Karpas-422 (cell line): Measurements from ENCODE around the gene HAPLN2. TPM values are rescaled to one million over a fixed set of nuclear protein-coding genes. Genes with fewer than 3 reads are reported as not detected.

Source experiments
- DNase-seq: peaks from one replicate; pipeline ENCODE4 v3.0.0-alpha.2; 2015
- H2AFZ ChIP-seq: fragments of 200-600 bp; sonication (generic); 2 replicates; pipeline ENCODE4 v1.6.1; 2014; ENCODE audit warnings: antibody characterized with exemption, low read length, mixed read lengths
- H3K27ac ChIP-seq: fragments of 200-600 bp; sonication (generic); 2 replicates; pipeline ENCODE4 v1.5.1; 2014; ENCODE audit warnings: mild to moderate bottlenecking, low read length, moderate library complexity
- H3K27me3 ChIP-seq: fragments of 200-600 bp; sonication (generic); 2 replicates; pipeline ENCODE4 v1.6.1; 2014; ENCODE audit warnings: low read length, mixed read lengths
- H3K36me3 ChIP-seq: fragments of 200-600 bp; sonication (generic); 2 replicates; pipeline ENCODE4 v1.6.1; 2014; ENCODE audit warnings: low read length, mixed read lengths; ENCODE audit not compliant: insufficient read depth
- H3K4me1 ChIP-seq: fragments of 200-600 bp; sonication (generic); 2 replicates; pipeline ENCODE4 v1.6.1; 2014; ENCODE audit warnings: mild to moderate bottlenecking, low read length, mixed read lengths
- H3K4me2 ChIP-seq: fragments of 200-600 bp; sonication (generic); 2 replicates; pipeline ENCODE4 v1.6.1; 2014; ENCODE audit warnings: low read length, low read depth, mild to moderate bottlenecking; ENCODE audit not compliant: poor library complexity, severe bottlenecking
- H3K4me3 ChIP-seq: fragments of 200-600 bp; sonication (generic); 2 replicates; pipeline ENCODE4 v1.5.1; 2014; ENCODE audit warnings: mild to moderate bottlenecking, antibody characterized with exemption, low read length, mixed read lengths
- H3K79me2 ChIP-seq: fragments of 200-600 bp; sonication (generic); 2 replicates; pipeline ENCODE4 v1.6.1; 2014; ENCODE audit warnings: mild to moderate bottlenecking, low read length, mixed read lengths
- H3K9ac ChIP-seq: fragments of 200-600 bp; sonication (generic); 2 replicates; pipeline ENCODE4 v1.6.0; 2014; ENCODE audit warnings: low read length
- H3K9me2 ChIP-seq: fragments of 200-600 bp; sonication (generic), shearing (Covaris generic); replicated peaks from 2 replicates; pipeline ENCODE4 v1.6.0; 2014; ENCODE audit warnings: mild to moderate bottlenecking, low read length, moderate library complexity; ENCODE audit not compliant: insufficient read depth
- H3K9me3 ChIP-seq: fragments of 300-700, 200-600 bp; sonication (generic); 2 replicates; pipeline ENCODE4 v1.6.1; 2014; ENCODE audit warnings: low read length, mixed read lengths
- H4K20me1 ChIP-seq: fragments of 200-600 bp; sonication (generic); 2 replicates; pipeline ENCODE4 v1.6.1; 2014; ENCODE audit warnings: mild to moderate bottlenecking, antibody characterized with exemption, low read length, low read depth; ENCODE audit not compliant: insufficient read depth
- total RNA-seq: library from RNA; depleted of rRNA; stranded (reverse); fragments of >200 nt; shearing (Covaris generic); gene quantifications from 2 replicates; pipeline ENCODE4 v1.2.3, GENCODE V29; 2014; ENCODE audit warnings: low replicate concordance; rRNA removed

HAPLN2 gene
- 0.47 TPM in 1 of 2 replicates, not detected in the other for total RNA-seq

- Histone ChIP-seq H2AFZ (no peak within 1 kb of the TSS), H3K4me3 (no peak within 1 kb of the TSS), H3K4me1 (peaks cover 8% of the 10 kb centered on the region), H3K36me3 (no peaks in the 10 kb centered on the region), H3K9ac (no peak within 1 kb of the TSS), H3K4me2 (no peak within 1 kb of the TSS), H3K27ac (no peak within 1 kb of the TSS), H3K27me3 (no peaks in the 10 kb centered on the region), H3K9me3 (no peaks in the 10 kb centered on the region), H4K20me1 (no peaks in the 10 kb centered on the region), H3K79me2 (no peaks in the 10 kb centered on the region), H3K9me2 (no peaks in the 10 kb centered on the region)
- DNase-seq, result peak; percentile 66
These were observed at the start of gene HAPLN2 for GRCh38 chr1:156618853-156619581. Gene HAPLN2 (plus strand): TSS chr1:156619415. CDS start chr1:156623491, 4,076 bp downstream.

DNA sequence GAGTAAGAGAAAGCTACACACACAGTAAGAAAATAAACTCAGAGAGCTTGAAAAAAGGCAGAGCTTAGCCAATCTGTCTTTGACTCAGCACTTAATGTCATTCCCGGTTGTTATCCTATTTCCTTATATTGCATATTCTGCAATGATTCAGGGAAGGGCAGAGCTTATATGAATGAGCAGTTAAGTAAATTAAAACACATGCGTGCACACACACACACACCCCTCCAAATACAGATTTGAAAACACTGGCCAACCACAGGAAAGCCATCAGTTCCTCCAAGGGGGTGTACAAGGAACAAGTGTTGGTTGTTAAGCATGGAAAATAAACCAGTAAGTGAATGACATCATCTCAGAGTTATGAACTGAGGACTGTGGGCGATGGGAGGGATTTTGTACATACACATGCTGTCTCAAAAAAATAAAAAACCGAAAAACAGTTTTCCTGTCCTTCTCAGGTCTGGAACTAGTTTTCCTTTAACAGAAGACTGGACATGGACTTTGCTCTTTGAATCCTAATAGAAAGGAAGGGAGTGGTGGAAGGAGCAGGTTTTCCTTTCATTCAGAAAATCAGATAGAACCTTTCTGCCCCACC lies 47.9 kb upstream of the HAPLN2 start:
- Histone ChIP-seq H4K20me1 (no peaks in the 10 kb centered on the region), H3K27me3 (no peaks in the 10 kb centered on the region), H3K36me3 (no peaks in the 10 kb centered on the region), H3K4me2 (no peak overlapping the region), H3K4me1 (peaks cover 6% of the 10 kb centered on the region), H2AFZ (no peak overlapping the region), H3K4me3 (no peak overlapping the region), H3K9me2 (no peaks in the 10 kb centered on the region), H3K9me3 (no peaks in the 10 kb centered on the region), H3K79me2 (no peaks in the 10 kb centered on the region), H3K27ac (no peak overlapping the region), H3K9ac (no peak overlapping the region)
- DNase-seq, result no peak

DNA sequence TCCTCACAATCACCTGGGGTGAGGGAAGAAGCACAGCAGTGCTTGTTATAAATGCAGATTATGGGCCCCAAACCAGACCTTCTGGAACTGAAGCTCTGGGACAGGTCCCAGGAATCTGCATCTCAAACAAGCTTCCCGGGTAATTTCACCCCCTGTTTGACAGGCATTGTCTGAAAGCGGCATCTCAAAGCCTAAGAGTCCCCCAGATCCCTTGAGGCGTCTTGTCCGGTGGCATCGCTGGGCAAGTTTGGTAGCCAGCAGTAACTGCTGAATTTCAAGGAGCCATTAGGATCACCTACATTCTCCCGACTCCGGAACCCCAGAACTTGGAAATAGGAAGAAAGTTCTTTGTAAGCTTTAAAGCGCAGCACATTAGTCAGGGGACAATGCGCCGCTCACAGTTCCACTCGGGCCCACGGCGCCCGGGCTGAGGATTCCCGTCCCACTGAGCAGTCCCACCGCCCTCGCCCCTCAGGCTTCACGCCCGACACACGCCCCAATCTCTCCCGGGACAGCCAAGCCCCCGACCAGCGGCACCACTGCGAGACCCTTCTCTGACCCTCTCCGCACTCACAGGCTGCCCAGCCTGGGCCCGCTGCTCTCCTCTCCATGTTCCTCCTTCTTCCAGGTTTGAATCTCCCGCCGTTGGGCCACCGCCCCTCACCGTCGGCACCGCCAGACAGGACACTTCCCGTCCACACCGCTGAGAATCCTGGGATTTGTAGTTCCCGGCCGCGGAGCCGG lies 47.1 kb upstream of the HAPLN2 start, which contains the start of gene IQGAP3:
IQGAP3 (minus strand) TSS at position 647 of the 744 bp plus-strand sequence; CDS start at position 611, 36 bp downstream.
- Histone ChIP-seq H3K4me2 (peak within 1 kb of the TSS; percentile 46), H3K9me2 (no peaks in the 10 kb centered on the region), H3K9ac (0 out of 2 replicates have a peak within 1 kb of the TSS, but pooled peaks have one; percentile 8), H4K20me1 (no peaks in the 10 kb centered on the region), H3K4me1 (peaks cover 6% of the 10 kb centered on the region), H3K79me2 (no peaks in the 10 kb centered on the region), H3K4me3 (peak within 1 kb of the TSS; percentile 37; the same call in 1 of the 2 replicates), H3K9me3 (no peaks in the 10 kb centered on the region), H2AFZ (0 out of 2 replicates have a peak within 1 kb of the TSS, but pooled peaks have one; percentile 13), H3K36me3 (no peaks in the 10 kb centered on the region), H3K27ac (no peak within 1 kb of the TSS), H3K27me3 (no peaks in the 10 kb centered on the region)
- DNase-seq, result peak; percentile 82

DNA sequence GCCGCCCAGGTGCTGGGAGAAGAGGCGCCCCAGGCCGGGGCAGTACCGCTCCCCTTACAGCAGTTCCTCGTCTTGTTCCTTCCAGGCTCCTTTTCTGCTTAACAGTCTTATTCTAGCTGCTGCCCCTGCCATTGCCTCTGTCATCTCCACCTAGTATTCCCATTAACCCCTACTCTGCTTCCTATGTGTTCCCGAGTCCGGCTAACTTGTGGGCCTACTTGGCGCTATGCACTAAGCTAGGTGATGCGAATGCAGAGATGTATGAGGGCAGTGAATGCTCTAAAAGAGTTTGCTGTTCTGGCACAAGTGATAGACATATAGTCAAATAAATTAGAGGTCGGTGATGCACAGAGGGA lies 46.6 kb upstream of the HAPLN2 start:
- Histone ChIP-seq H3K9me3 (no peaks in the 10 kb centered on the region), H3K27me3 (no peaks in the 10 kb centered on the region), H3K79me2 (no peaks in the 10 kb centered on the region), H3K4me1 (peaks cover 6% of the 10 kb centered on the region), H2AFZ (no peak overlapping the region), H3K9ac (0 out of 2 replicates have a peak overlapping the region, but pooled peaks have one; percentile 8), H4K20me1 (no peaks in the 10 kb centered on the region), H3K27ac (no peak overlapping the region), H3K4me2 (peak overlapping the region; percentile 46), H3K36me3 (no peaks in the 10 kb centered on the region), H3K9me2 (no peaks in the 10 kb centered on the region), H3K4me3 (peak overlapping the region; percentile 37; the same call in 1 of the 2 replicates)
- DNase-seq, result no peak

DNA sequence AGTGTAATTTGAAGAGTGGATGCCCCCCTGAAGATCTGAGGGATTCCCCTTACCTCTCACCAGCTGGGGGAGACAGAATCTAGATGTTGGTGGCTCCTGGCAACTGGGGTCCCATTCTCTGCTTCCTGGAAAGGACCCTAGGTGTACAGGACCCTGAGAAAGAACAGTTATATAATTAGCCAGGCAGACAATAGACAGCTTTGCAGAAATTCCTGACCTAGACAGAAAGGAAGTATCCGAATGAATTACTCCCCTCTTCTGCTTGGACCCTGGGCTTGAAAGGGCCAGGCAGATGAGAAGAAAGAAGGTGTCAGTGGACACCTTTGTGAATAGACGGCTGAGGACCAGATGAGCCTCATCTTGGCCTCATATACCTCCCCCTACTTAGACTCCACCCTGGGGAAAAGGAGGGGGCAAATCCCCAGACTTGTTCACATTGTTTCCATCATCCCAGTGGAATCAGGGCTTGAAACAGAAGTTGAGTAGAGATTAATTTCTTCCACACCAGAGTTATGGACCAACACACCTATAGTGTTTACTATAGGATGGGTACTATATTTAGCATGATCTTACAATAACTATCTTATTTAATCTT lies 45.1 kb upstream of the HAPLN2 start:
- Histone ChIP-seq H3K79me2 (no peaks in the 10 kb centered on the region), H3K27me3 (no peaks in the 10 kb centered on the region), H3K9me3 (no peaks in the 10 kb centered on the region), H3K27ac (no peak overlapping the region), H3K9me2 (no peaks in the 10 kb centered on the region), H3K4me3 (no peak overlapping the region), H3K4me1 (peaks cover 6% of the 10 kb centered on the region), H3K9ac (no peak overlapping the region), H2AFZ (no peak overlapping the region), H4K20me1 (no peaks in the 10 kb centered on the region), H3K36me3 (no peaks in the 10 kb centered on the region), H3K4me2 (no peak overlapping the region)
- DNase-seq, result no peak

GRCh38 chr1:156577550-156577949 lies 41.7 kb upstream of the HAPLN2 start:
- no peaks in the 10 kb centered on the region for H3K9me3 ChIP-seq
- no peak overlapping the region for H3K4me2 ChIP-seq
- H3K27ac ChIP-seq, result no peak overlapping the region
- no peak for DNase-seq
- no peaks in the 10 kb centered on the region for H3K36me3 ChIP-seq
- peaks cover 11% of the 10 kb centered on the region for H3K4me1 ChIP-seq
- H2AFZ ChIP-seq, result no peak overlapping the region
- no peaks in the 10 kb centered on the region for H3K79me2 ChIP-seq
- no peaks in the 10 kb centered on the region for H3K27me3 ChIP-seq
- H4K20me1 ChIP-seq, result no peaks in the 10 kb centered on the region
- no peaks in the 10 kb centered on the region for H3K9me2 ChIP-seq
- H3K9ac ChIP-seq, result no peak overlapping the region
- H3K4me3 ChIP-seq, result no peak overlapping the region

DNA sequence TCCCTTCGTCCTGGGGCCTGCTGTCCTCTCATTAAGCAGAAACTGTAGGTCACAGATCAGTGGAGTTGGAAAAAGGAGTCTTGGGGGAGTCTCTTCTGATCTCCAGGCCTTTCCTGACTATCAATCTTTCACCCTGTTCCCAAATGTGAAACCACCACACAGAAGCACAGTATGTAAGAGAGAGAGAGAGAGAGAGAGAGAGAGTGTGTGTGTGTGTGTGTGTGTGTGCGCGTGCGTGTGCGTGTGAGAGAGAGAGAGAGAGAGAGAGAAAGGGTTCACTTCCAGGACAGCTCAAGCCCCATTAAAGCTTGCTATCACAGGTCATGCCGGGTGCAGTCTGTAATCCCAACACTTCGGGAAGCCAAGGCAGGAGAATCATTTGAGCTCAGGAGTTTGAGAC lies 41.2 kb upstream of the HAPLN2 start:
- H3K9ac ChIP-seq, result no peak overlapping the region
- no peaks in the 10 kb centered on the region for H3K9me2 ChIP-seq
- H3K36me3 ChIP-seq, result no peaks in the 10 kb centered on the region
- no peaks in the 10 kb centered on the region for H4K20me1 ChIP-seq
- peaks cover 16% of the 10 kb centered on the region for H3K4me1 ChIP-seq
- H3K27ac ChIP-seq, result no peak overlapping the region
- no peak overlapping the region for H3K4me3 ChIP-seq
- no peak for DNase-seq
- no peaks in the 10 kb centered on the region for H3K79me2 ChIP-seq
- no peak overlapping the region for H3K4me2 ChIP-seq
- H3K27me3 ChIP-seq, result no peaks in the 10 kb centered on the region
- H3K9me3 ChIP-seq, result no peaks in the 10 kb centered on the region
- no peak overlapping the region for H2AFZ ChIP-seq

- no peaks in the 10 kb centered on the region for H3K79me2 ChIP-seq
- H3K36me3 ChIP-seq, result no peaks in the 10 kb centered on the region
- no peaks in the 10 kb centered on the region for H4K20me1 ChIP-seq
- H3K4me3 ChIP-seq, result no peak within 1 kb of the TSS
- H3K27me3 ChIP-seq, result no peaks in the 10 kb centered on the region
- no peaks in the 10 kb centered on the region for H3K9me2 ChIP-seq
- H2AFZ ChIP-seq, result no peak within 1 kb of the TSS
- H3K9me3 ChIP-seq, result no peaks in the 10 kb centered on the region
- no peak within 1 kb of the TSS for H3K9ac ChIP-seq
- H3K27ac ChIP-seq, result no peak within 1 kb of the TSS
- no peak within 1 kb of the TSS for H3K4me2 ChIP-seq
- H3K4me1 ChIP-seq, result peaks cover 30% of the 10 kb centered on the region
- no peak for DNase-seq
These were observed 39.7 kb upstream of the HAPLN2 start, which contains the start of gene TTC24 for GRCh38 chr1:156579472-156579871. Gene TTC24 (plus strand): TSS chr1:156579723. CDS start chr1:156581365, 1,642 bp downstream.
